GM21529 (cell line): ENCODE results near the gene ASB18.

Experiments used
- ATAC-seq: cut with Tn5 transposase; IDR thresholded peaks from one replicate; pipeline ENCODE4 v1.9.1; 2021; ENCODE audit not compliant: unreplicated experiment

The ASB18 gene

DNA sequence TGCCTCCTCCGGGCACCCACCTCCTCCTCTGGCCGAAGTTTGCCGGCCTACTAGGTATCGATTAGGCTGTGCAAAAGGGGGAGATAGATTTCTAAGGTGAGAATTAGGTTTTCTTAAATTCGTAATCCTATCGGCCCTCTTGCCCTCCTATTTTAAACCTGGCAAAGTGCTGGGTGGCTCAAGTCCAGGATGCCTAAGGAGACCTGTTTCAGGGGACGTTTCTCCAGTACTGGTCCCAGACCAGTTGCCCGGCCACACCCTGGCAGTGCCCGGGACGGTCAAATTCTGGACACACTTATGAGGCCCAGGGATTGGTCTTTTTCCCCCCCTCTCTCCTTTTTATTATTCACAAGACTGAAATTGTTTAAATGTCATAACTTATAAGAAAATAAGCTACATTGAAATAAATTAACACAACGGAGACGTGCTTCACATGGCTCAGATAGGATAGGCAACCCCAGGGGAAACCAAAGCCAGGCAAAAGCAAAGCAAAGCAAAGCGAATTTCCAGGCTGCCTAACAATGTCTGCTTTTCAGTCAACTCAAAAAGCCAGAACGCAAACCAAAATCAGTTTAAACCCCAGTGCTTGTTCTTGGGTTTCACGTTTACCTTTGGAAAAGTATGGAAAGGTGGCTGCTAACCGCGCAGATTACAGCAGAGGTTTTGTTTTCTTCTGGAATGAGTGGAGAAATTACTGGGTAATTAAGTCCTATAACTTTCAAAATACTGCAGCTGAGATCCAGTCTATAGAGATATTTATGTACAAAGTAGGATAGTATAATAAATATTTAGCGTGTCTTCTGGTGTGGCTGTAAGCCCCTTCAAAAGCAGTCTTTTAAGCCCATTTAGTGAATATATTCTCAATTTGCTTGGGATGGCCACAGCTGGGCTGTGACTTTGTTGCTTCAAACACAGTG lies 99.0 kb downstream of the ASB18 start:
- ATAC-seq, result no peak

GRCh38 chr2:236164201-236164924 lies 99.8 kb downstream of the ASB18 start:
- ATAC-seq, result no peak

GRCh38 chr2:236163471-236164200 lies 100.6 kb downstream of the ASB18 start:
- ATAC-seq, result no peak

DNA sequence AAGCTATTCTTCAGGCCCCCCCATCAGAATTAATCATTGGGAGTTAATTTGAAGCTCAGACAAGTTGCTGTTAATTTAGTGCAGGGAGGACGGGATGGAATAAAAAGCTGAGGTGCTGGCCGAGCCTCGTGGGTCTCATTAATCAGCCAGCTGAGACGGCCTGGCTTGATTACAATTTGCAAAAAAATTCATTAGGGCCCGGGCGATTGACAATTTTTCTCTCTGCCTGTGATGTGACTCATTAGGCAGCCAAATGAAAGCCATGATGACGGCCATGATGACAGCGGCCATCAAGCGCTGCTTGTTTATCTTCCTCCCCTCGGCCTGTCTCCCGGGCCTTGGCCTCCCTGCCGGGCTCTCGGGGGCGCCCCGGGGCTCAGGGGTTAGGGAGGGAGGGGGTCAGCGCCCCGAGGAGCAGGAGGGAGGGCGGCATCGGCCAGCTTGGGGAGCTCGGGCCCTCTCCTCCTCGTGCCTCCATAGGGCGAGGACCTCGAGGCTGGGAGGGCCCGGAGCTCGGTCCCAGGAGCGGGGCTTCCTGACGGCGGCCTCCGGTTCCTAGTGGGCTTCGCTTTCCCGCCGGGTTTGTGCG lies 101.2 kb downstream of the ASB18 start:
- no peak for ATAC-seq

DNA sequence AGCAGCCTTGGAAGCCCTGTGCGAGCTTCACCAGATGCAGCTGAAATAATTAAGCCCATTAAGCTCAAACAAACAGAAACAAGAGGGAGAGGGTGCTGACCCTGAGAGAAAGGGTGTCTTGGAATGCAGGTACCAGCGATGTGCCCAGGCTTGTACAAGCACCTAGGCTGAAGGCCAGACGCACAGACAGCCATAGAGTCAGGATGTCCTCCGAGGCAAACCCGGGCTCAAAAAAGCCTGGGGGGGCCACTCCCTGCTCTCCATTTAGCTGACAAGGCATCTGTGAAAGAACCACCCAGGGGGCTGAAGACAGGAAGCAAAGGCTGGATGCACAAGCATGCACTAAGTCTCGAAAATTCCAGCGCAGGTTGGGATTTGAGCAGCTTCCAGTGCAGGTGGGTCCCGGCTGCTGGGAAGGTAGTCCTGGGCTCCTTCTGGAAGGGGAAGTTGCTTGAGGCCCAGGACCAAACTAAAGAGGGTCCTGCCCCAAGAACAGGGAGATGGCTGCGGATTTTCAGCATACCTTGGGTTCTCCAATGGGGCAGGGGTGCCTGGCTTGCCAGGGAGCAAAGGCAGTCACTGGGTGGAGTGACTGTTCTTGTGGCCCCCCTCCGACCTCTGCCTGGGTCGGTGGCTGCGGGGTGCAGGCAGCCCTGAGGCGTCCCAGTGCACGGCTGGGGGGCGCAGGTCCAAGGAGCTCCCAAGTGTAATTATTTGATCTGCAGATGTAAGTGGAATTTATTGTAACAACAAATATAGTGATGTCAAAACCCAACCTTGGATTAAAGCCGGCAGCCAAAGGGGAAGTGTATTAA lies 102.0 kb downstream of the ASB18 start:
- ATAC-seq, result no peak

GRCh38 chr2:236161531-236161930 lies 102.7 kb downstream of the ASB18 start:
- no peak for ATAC-seq

DNA sequence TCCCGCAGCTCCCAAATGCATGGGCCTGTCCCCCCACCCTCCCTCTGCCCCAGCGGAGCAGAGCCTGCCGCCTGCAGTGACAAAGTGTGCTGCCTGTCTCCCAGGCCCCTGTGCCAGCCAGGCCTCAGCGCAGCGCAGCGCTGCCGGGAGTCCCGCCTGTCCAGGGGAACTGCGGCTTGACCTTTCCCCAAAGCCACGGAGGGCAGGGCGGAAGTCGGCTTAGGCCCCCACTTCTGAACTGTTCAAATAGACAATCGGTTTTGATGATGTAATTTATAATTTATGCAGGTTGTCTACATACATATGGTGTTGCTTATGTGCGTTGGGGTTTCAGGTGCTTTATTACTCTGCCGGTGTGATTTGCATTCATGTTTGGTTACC lies 103.1 kb downstream of the ASB18 start:
- no peak for ATAC-seq

DNA sequence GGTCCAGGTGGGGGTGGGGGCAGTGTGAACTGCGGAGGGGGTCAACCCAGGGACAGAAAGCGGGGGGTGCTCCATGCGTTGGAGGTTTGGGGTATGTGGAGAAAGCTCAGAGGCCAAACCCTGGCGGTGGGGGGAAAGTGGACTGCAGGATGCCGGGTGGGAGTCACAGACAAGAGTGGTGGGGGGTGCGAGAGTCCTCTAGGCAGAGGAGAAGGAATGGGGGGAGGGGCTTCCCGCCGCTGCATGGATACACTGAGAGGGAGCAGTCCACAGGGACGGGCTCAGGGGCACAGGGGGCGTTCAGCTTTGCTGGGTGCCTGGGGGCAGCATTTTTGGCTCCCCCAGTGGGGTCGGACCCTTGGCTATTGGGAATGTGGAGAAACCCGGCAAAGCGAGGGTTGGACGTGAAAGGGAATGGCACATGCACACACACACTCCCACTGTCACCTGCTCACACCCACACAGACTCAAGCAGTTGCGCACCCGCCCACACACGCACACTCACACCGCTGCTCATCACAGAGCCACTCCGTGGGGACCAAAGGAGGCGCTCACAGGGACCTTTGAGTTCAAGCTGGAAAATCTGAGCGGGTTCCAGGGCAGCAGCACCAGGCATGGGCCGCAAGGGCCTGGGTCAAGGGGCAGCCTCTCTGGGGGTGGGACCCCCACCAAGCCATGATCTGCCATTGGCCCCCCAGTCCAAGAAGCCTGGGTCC lies 103.7 kb downstream of the ASB18 start:
- ATAC-seq, result no peak

DNA sequence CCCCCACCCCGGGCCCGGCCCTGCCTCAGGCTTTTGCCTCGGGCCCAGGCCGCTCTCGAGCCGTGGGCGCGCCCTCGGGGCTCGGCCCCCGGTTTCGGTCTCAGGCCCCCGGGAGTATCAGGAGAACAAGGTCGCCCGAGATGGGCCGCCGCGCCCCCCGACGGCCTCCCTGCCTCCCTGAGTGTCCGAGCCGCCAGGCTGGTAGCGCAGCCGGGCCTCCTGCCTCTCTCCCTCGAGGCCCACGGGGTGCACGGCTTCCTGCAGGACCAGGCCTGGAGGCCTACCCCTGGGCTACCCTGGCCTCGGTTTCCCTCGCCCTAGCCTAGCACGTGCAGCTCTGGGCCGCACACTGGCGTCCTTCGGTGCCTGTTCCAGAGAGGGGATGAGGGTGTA lies 104.4 kb downstream of the ASB18 start:
- no peak for ATAC-seq

DNA sequence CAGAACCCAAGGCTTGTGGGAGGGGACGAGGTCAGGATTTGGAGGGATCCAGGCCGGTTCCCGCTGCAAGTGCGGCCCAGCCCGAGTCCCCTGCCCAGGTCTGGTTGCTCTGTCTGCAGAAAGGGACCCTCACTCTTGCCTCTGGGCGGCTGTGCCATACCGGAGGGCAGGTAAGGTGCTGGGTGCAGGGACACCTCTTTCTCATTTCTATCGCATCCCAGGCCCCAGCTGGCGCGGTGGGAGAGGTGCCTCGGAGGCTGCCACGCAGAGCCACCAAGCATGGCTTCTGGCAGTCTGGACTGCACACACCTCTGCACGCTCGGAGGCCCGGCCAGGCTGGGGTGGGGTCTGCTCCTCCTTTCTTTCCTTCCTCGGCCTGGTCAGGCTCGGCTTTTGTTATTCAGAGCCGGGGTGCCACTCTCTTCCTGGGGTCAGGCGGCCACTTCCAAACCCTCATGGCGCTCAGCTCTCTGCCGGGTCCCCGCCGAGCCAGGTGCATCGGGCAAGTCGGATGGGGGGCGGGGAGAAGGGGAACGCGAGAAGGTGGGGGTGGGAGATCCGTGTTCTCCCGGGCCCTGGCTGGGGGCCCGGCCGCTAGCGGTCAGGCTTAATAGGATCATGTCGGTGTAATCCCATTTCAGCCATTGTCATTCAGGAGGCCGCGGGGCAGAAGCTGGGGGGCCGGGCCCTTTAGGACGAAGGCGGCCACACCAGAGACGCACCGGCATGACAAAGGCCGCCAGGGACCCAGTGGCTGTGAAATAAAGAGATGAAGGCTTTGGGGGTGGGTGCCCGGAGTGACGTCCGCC lies 105.0 kb downstream of the ASB18 start:
- ATAC-seq, result no peak

DNA sequence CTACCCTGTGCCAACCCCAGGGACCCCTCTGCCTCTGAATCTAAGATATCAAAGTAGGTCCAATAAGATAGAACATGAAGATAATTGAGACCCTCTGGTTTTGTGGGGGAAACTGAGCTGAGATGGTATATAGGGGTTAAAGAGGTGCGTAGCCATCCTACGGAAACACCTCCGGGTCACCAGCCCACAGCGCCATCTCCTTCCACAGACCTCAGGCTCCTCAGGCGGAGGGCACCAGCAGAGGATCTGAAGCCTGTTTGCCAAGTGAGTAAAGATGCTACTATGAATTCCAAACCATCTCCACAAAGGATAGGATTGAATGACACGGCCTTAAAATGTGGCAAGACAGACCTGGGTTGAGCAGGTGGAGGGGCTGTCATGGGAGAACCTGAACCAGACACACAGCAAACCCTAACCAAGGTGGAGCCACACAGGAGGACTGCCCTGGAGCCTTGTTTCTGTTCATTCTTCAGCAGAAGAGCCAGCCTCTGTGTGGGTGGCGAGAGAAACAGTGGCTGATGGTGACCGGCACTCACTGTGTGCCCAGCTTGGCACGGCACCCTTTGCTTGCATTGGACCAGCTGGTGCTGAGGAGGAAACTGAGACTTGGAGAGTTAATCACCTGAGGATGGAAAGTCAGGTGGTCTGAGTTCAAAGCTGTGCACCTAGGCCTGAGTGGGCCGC lies 106.2 kb downstream of the ASB18 start:
- no peak for ATAC-seq

- ATAC-seq, result no peak
These were observed 106.8 kb downstream of the ASB18 start for GRCh38 chr2:236157366-236157765.

DNA sequence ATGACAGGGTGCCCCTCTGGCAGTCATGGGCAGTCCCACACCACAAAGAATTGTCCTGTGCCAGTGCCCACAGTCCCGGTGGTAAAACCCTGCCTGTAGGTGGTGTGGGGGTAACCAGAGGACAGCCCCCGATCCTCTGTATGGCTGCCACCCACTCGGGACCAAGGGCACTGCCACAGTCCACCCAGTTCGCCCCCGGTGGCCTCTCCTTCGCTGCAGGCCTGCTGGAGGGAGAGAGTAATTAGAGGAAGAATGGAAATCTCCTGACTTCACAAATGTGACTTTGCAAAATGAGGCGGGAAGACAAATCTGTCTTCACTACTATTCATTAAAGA lies 107.4 kb downstream of the ASB18 start:
- no peak for ATAC-seq

DNA sequence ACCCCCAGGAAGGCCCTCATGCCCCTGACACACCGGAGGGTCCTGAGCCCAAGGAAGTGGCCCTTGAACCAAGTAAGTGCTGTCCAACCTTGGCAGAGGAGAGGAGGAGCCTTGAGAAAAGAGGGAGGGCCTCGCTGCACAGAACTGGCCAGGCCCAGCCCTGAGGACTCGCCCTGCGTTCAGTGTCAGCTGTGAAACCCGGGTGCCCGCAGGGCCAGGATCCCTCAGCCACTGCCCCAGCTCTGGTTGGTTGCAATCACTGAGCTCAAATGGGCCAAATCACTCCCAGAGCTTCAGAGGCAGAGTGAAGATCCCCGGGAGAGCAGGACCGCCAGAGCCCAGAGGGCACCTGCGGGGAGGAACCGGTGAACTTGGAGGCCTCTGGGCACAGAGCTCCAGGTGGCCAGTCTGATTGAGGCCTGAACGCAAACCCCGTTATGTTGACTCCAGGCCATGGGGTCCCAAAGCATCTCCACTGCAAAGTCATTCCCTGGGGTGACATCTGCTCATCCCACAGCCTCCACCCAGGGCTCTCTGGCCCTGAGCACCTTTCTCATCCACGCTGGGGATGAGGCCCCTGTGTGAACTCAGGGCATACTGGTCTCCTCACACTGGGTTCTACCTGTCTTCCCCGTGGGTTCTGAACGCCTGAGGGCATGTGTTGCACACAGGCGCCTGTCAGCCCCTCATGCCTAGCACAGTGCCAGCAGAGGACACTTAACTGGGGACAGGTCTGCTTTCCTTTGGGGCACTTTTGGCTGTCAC lies 107.9 kb downstream of the ASB18 start:
- no peak for ATAC-seq

DNA sequence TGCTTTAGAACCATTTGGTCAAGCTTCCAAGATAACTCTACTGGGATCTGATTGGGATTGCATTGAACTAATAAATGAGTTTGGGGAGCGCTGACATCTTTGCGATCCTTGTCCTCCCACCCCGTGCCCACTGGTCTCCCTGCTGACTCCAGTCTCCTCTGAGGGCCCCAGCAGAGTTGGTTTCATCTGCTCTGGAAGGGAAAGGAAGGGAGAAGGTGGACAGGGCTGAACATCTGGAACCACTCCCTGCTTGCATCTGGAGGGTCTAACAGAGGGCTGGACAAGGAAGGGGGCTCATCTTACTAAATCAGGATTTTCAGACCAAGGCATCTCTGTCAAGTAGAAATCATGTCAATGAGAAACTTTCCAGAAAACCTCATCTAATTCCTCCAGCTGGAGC lies 108.8 kb downstream of the ASB18 start:
- no peak for ATAC-seq

DNA sequence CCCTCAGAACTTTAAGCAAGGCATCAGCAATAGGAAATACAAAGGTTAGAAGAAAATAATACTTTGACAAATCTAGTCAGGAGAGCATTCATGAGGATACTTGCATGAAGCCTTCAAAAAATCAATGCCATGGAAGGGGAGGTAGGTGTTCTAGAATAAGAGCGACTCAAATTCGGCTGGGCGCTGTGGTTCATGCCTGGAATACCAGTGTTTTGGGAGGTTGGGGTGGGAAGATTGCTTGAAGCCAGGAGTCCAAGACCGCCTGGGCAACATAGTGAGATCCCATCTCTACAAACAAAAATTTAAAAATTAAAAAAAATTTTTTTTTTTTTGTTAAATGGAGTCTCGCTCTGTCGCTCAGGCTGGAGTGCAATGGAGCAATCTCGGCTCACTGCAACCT lies 117.8 kb downstream of the ASB18 start:
- ATAC-seq, result no peak

DNA sequence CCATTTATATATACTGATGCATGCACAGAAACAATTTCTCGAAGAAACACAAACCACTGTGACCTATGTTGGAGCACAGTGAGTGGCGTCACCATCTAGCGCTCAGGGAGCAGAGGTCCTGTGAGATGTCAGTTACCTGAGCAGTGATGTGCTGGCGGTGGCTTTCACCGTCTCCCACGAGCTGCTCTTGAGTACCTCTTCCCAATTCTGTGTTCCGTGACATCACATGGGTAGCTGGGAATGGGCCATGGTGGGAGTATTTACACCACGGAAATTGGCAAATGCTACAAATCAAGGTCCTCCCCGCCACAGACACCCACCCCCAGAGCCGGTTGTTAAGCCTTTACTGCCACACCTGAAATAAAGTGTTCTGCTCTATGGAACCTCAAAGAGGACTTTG lies 120.4 kb downstream of the ASB18 start:
- ATAC-seq, result no peak
